Ovary (tissue), 9 donors: Measurements from ENCODE around the gene ARL2BP. TPM values are rescaled to one million over a fixed set of nuclear protein-coding genes. Genes with fewer than 3 reads are reported as not detected.

Source experiments
- DNase-seq, 5 donors: peaks; one replicate each; pipeline ENCODE4 v3.0.0-alpha.2; 2019 to 2020
- H3K27ac ChIP-seq, 2 donors: fragments of 200-600 bp; one replicate each; pipeline versions ENCODE4 v1.5.1 to v1.8.0; 2019 to 2022
- H3K27me3 ChIP-seq: fragments of 200-600 bp; one replicate; pipeline ENCODE4 v1.8.0; 2022
- H3K36me3 ChIP-seq: fragments of 200-600 bp; sonication (generic); one replicate; pipeline ENCODE4 v1.5.1; 2019
- H3K4me1 ChIP-seq: one replicate; pipeline ENCODE4 v1.8.1; 2013; ENCODE audit warnings: mild to moderate bottlenecking, moderate library complexity; ENCODE audit not compliant: insufficient read depth
- H3K4me3 ChIP-seq: fragments of 200-600 bp; sonication (generic); one replicate; pipeline ENCODE4 v1.5.1; 2017
- H3K9me3 ChIP-seq, 2 donors: fragments of 200-600 bp in 1 of 2; sonication (generic) in 1 of 2; one replicate each; pipeline versions ENCODE4 v1.5.1 to v1.8.1; 2013 to 2019; ENCODE audit warnings: mild to moderate bottlenecking in 1 of 2, moderate library complexity in 1 of 2
- CTCF ChIP-seq, 3 donors: fragments of 450-650 bp in 2 of 3; fragments of 200-600 bp in 1 of 3; IDR thresholded peaks; one replicate each; pipeline versions ENCODE4 v1.5.1 to v1.8.0; 2016 to 2022; ENCODE audit warnings: antibody characterized with exemption in 3 of 3, mild to moderate bottlenecking in 1 of 3
- EP300 ChIP-seq: sonication (generic); formaldehyde crosslinking; IDR thresholded peaks from one replicate; pipeline ENCODE4 v1.6.1; 2017; ENCODE audit warnings: antibody characterized with exemption
- POLR2A ChIP-seq: fragments of 450-650 bp; IDR thresholded peaks from one replicate; pipeline ENCODE4 v1.6.1; 2017; ENCODE audit warnings: antibody characterized with exemption, mild to moderate bottlenecking, moderate library complexity
- WGBS, 3 donors: extraction: QIAGEN DNeasy Blood & Tissue Kit in 1 of 3; methylation state at CpG; one replicate each; pipeline versions ENCODE4 v1.1.5 to v1.1.7; 2013 to 2017; 5-methylcytosine and 5-hydroxymethylcytosine counted together
- intact Hi-C, 4 donors: fragments of 100-400 bp; cut with DNase I; formaldehyde crosslinking; loops; one replicate each; pipeline versions ENCODE4 v1.11.0 to v1.15.1; 2022 to 2023
- polyA plus RNA-seq, 2 donors: library from polyadenylated mRNA; stranded (reverse); fragments of 200-250 nt in 1 of 2; fragments of 350-450 nt in 1 of 2; fragmentation: Illumina TruSeq in 1 of 2; extraction: RNeasy Lipid Tissue Mini Kit (QIAGEN cat#74804) in 1 of 2; gene quantifications; one replicate each; pipeline ENCODE4 v1.2.3, GENCODE V29; 2013 to 2014
- total RNA-seq, 7 donors: library from RNA; depleted of rRNA in 2 of 7; stranded (reverse); fragments of >200 nt in 2 of 7; fragmentation: NEBNext Ultra II Directional in 3 of 7; extraction: Animal tissue kit (Norgen Biotek cat#: 25700) in 3 of 7; gene quantifications; one replicate each; pipeline versions ENCODE4 v1.1.0 to v1.2.4, GENCODE V29; 2016 to 2023
- donor health status: DM: no; HTN: no; CAD: no; lungs with moderate emphysema.
- donor health status: DM: no; HTN: no; CAD: no.
- donor health status: Bipolar disorder and iron deficiency.
- donor health status: DM: yes; HTN: yes; CAD: no.
- donor health status: DM: no; HTN: no; CAD: no.
- donor health status: DM: yes; HTN: yes; CAD: no.

ARL2BP gene
- total and polyA plus RNA-seq, 9 donors, result 45.3 to 88.0 (median 57.7) TPM

GRCh38 chr16:57270221-57271062 is 25.4 kb downstream of the ARL2BP start:
- H3K9me3 ChIP-seq, result no peaks in the 10 kb centered on the region
- no peaks in the 10 kb centered on the region for H3K4me1 ChIP-seq
- no peaks in the 10 kb centered on the region for H3K27me3 ChIP-seq
- no peak for DNase-seq
- no peak overlapping the region for H3K4me3 ChIP-seq
- no peak overlapping the region for H3K27ac ChIP-seq
- intact Hi-C loops, result no loop called here
- no peaks in the 10 kb centered on the region for H3K36me3 ChIP-seq
- WGBS, 3 donors, result 77 to 80% (median 79%) methylated on average over 25 of the region's 25 CpGs
- TF ChIP-seq POLR2A (no peak), CTCF (IDR thresholded peaks at IDR 0.05) (no peak), EP300 (no peak)

- Histone ChIP-seq H3K36me3 (no peaks in the 10 kb centered on the region), H3K4me3 (no peak overlapping the region), H3K27ac (no peak overlapping the region), H3K27me3 (no peaks in the 10 kb centered on the region), H3K4me1 (no peaks in the 10 kb centered on the region), H3K9me3 (no peaks in the 10 kb centered on the region)
- DNase-seq, result no peak
- intact Hi-C loops, result no loop called here
- TF ChIP-seq CTCF (IDR thresholded peaks at IDR 0.05) (no peak), POLR2A (no peak), EP300 (no peak)
- 84 to 92% (median 87%) methylated on average over 7 of the region's 7 CpGs for WGBS, 3 donors
Measured at GRCh38 chr16:57271063-57271345, 25.9 kb downstream of the ARL2BP start.

GRCh38 chr16:57271867-57272495 is 26.9 kb downstream of the ARL2BP start:
- WGBS, 3 donors, result 90 to 94% (median 93%) methylated on average over 5 of the region's 5 CpGs
- no peak for TF ChIP-seq POLR2A
- TF ChIP-seq EP300, result no peak
- no peak for TF ChIP-seq CTCF (IDR thresholded peaks at IDR 0.05)
- no peaks in the 10 kb centered on the region for H3K36me3 ChIP-seq
- intact Hi-C loops, result no loop called here
- no peak overlapping the region for H3K4me3 ChIP-seq
- no peaks in the 10 kb centered on the region for H3K9me3 ChIP-seq
- H3K4me1 ChIP-seq, result no peaks in the 10 kb centered on the region
- no peaks in the 10 kb centered on the region for H3K27me3 ChIP-seq
- no peak overlapping the region for H3K27ac ChIP-seq
- no peak for DNase-seq

GRCh38 chr16:57273359-57273758 is 28.3 kb downstream of the ARL2BP start:
- Histone ChIP-seq H3K27me3 (no peaks in the 10 kb centered on the region), H3K36me3 (no peaks in the 10 kb centered on the region), H3K4me1 (no peaks in the 10 kb centered on the region), H3K27ac (no peak overlapping the region), H3K4me3 (no peak overlapping the region), H3K9me3 (no peaks in the 10 kb centered on the region)
- 64 to 85% (median 75%) methylated on average over 1 of the region's 1 CpG for WGBS, 3 donors
- DNase-seq, result no peak
- TF ChIP-seq EP300 (no peak), POLR2A (no peak), CTCF (IDR thresholded peaks at IDR 0.05) (no peak)
- intact Hi-C loops, result no loop called here
